Epithelial cell of proximal tubule (primary cell): ENCODE data around the gene GBX2. TPM values are rescaled to one million over a fixed set of nuclear protein-coding genes. Genes with fewer than 3 reads are reported as not detected.
A peak's percentile ranks its signal among the peaks of the same experiment; 100 is the strongest.

Experiments used
- DNase-seq: peaks from one replicate; pipeline ENCODE4 v3.0.0-alpha.2; 2011; ENCODE audit warnings: low read depth
- H3K4me3 ChIP-seq: 2 replicates; pipeline ENCODE4 v1.5.1; 2011; ENCODE audit warnings: low read depth, mild to moderate bottlenecking, low read length
- total RNA-seq: library from RNA; depleted of rRNA; stranded (reverse); fragments of >200 nt; gene quantifications from 2 replicates; pipeline ENCODE4 v1.2.3, GENCODE V29; 2015
- TF ChIP-seq, protein P1 (sequence below): conservative IDR thresholded peaks from 2 replicates; pipeline ENCODE4 v1.5.1; 2012; ENCODE audit warnings: low read depth, mild to moderate bottlenecking, low read length

Gene GBX2
- total RNA-seq, 1 donor from 2014 or later = 4.8 TPM

DNA sequence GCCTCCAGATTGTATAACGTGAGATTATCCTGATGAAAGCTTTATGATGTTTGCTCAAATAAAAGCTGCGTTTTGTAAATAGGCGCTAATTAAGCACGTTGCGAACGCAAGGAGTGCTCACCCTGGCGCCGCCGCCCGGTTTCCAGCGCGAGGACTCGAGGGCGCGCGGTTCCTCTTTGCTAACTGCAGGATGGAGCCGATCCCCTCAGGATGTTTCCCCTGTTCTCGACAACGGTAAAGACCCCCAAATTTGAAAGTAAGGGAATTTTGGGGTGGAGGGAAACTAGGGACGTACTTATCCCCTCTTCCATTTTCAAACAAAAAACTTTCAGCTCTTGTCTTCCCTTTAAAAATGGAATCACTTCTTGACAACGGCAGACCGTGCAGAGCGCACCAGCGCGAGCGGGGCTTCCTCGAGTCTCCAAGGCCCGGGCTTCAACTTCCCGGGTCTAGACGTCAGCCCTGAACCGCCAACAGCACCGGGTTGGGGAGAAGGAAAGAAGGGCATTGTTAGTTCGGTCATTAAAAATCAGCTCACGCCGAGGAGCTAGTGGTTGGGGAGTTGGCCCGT is 1.1 kb upstream of the GBX2 start:
- no peak for DNase-seq
- TF ChIP-seq, protein P1, sequence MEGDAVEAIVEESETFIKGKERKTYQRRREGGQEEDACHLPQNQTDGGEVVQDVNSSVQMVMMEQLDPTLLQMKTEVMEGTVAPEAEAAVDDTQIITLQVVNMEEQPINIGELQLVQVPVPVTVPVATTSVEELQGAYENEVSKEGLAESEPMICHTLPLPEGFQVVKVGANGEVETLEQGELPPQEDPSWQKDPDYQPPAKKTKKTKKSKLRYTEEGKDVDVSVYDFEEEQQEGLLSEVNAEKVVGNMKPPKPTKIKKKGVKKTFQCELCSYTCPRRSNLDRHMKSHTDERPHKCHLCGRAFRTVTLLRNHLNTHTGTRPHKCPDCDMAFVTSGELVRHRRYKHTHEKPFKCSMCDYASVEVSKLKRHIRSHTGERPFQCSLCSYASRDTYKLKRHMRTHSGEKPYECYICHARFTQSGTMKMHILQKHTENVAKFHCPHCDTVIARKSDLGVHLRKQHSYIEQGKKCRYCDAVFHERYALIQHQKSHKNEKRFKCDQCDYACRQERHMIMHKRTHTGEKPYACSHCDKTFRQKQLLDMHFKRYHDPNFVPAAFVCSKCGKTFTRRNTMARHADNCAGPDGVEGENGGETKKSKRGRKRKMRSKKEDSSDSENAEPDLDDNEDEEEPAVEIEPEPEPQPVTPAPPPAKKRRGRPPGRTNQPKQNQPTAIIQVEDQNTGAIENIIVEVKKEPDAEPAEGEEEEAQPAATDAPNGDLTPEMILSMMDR = no peak
- no peak overlapping the region for H3K4me3 ChIP-seq

DNA sequence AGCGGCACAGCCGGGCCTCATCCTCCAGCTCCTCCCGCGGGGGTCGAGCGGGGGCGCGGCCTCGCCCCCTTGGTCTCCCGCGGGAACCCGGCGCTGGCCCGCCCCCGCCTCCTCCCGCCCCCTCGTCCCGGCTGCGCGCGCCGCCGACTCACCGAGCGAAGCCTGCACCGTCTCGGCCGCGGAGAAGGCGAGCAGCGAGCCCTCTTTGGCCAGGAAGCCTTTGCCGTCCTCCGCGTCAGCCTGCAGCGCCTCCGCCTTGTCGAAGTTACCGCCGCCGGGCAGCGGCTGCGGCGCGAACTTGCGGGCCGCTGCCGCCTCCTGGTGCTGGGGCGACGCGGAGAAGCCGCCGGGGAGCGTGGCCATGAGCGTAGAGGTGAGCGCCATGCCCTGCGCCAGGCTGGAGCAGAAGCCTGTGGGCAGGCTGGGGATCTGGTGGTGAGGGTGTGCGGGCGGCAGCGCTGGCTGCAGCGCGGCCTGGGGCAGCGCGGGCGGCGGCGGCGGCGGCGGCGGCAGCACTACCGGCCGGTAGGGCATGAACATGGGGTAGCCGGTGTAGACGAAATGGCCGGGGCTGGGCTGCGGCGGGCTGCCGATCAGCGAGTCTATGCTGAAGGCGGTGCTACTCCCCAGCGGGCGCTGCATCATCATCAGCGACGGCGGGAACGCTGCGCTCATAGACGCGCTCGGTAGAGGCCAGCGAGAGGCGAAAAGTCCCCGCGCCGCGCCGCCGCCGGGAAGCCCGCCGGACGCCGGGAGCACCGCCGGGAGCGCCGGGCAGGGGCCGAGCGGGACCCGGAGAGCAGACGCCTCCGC is 683 bp downstream of the GBX2 start:
- H3K4me3 ChIP-seq = peak overlapping the region; percentile 45
- TF ChIP-seq, protein P1 = peak; percentile 30
- no peak for DNase-seq

DNA sequence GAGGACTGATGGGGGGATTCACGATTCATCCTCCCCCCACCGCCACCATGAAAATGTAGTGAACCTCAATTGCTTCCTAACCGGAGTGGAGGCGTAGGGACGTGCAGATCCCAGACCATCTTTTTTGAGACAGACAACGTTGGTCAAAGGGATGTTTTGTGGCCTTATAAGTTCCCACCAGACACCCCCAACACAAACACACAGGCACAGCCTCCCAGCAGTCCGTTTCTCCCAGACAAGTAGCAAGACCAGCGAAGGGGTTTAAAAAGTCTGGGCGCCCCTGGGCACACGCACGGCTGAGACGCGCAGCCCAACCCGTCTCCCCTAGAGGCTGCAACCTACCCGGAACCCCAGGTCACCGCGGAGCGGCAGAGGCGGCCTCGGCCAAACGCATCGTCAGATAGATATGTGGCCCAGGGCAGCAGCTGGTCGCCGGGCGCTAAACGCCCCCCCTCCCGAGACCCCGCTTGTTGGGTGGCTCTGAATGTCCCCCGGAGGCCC is 1.3 kb downstream of the GBX2 start:
- TF ChIP-seq, protein P1 = no peak
- DNase-seq = no peak
- peak overlapping the region; percentile 45 for H3K4me3 ChIP-seq

DNA sequence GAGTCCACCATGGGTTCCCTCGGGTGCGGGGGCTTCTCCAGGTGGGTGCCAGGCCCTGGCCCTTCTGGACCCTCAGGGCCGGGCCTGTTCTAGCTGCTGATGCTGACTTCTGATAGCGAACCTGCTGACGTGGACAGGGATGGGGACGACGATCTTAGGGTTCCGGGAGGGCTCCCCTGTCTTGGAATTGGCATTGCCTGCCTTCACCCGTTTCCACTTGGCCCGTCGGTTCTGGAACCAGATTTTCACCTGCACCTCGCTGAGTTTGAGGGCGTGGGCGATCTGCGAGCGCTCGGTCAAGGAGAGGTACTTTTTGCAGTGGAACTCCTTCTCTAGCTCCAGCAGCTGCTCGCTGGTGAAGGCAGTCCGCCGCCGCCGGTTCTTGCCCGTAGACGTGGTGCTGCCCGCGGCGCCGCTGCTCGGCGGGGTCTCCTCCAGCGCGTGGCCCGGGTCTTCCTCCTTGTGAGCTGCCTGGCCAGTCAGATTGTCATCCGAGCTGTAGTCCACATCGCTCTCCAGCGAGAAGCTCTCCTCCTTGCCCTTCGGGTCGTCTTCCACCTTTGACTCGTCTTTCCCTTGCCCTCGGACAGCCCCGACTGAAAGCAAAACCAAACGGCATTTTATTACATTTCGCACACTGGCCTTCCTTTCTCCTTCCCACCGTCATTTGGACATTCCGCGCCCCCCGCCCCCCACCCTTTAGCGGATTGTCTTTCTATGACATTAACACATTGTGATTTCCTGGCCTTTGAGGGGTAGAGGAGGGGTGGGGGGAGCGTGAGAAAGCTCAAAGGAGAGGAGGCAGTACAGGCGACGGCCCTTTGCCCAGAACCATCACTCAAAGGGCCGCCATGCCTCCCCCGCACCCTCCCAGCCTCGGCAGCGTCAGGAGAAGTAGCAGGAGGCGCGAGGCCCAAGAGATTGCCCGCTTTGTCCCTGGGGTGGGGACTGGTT is 2.1 kb downstream of the GBX2 start:
- no peak for DNase-seq
- H3K4me3 ChIP-seq = peak overlapping the region; percentile 26
- TF ChIP-seq, protein P1 = no peak

DNA sequence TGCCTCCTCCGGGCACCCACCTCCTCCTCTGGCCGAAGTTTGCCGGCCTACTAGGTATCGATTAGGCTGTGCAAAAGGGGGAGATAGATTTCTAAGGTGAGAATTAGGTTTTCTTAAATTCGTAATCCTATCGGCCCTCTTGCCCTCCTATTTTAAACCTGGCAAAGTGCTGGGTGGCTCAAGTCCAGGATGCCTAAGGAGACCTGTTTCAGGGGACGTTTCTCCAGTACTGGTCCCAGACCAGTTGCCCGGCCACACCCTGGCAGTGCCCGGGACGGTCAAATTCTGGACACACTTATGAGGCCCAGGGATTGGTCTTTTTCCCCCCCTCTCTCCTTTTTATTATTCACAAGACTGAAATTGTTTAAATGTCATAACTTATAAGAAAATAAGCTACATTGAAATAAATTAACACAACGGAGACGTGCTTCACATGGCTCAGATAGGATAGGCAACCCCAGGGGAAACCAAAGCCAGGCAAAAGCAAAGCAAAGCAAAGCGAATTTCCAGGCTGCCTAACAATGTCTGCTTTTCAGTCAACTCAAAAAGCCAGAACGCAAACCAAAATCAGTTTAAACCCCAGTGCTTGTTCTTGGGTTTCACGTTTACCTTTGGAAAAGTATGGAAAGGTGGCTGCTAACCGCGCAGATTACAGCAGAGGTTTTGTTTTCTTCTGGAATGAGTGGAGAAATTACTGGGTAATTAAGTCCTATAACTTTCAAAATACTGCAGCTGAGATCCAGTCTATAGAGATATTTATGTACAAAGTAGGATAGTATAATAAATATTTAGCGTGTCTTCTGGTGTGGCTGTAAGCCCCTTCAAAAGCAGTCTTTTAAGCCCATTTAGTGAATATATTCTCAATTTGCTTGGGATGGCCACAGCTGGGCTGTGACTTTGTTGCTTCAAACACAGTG is 3.0 kb downstream of the GBX2 start:
- DNase-seq = no peak
- H3K4me3 ChIP-seq = peak overlapping the region; percentile 27
- TF ChIP-seq, protein P1 = no peak

DNA sequence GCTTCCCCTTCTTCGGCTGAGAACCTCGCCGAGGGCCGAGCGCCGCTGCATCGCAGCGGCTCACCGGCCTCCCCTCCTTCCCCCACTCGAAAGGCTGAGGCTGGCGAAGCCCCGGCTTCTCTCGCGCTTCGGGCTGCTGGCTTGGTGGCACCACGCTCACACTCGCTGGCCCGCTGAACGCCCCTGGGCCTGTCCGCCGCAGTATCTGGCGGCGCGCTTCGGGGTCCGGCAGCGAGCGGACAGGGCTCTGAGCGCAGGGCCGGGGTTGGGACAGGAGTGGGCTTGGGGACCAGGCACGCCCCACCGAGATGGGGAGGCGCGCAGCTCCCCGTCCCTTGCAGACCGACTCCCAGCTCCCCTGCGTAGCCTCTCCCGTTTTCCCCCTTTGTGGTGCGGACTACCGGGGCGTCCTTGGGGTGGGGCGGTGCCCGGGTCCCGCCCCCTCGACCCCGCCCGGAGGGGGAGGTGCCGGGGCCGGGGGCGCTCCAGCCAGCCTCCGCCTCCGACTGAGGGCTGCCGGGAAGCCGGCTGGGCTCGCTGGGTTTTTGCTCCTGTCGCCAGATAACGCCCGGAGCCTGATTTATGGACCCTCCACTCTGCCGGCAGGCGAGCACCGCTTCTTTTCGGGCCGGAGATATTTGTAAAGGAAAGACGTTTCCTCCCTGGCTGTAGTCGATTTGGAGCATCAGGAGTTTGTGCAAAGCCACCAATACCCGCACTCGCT is 3.8 kb downstream of the GBX2 start:
- H3K4me3 ChIP-seq = peak overlapping the region; percentile 27
- no peak for DNase-seq
- TF ChIP-seq, protein P1 = no peak
